GM13976 (cell line): ENCODE data around the gene NFATC2IP.

Experiments
- DNase-seq: peaks from one replicate; pipeline ENCODE4 v3.0.0; 2012; ENCODE audit warnings: low spot score
- CTCF ChIP-seq: IDR thresholded peaks from 2 replicates; pipeline ENCODE4 v1.5.1; 2012; ENCODE audit warnings: borderline replicate concordance, mild to moderate bottlenecking; ENCODE audit not compliant: insufficient read depth; ENCODE audit errors: extremely low read depth, missing control alignments, control extremely low read depth
- in situ Hi-C: fragments of 300-500 bp; cut with MboI; formaldehyde crosslinking; loops from one replicate; pipeline ENCODE4 v1.12.0; 2022; ENCODE audit warnings: low sequenced_read_pairs, mixed read lengths, inconsistent platforms; ENCODE audit not compliant: unreplicated experiment

Gene NFATC2IP

DNA sequence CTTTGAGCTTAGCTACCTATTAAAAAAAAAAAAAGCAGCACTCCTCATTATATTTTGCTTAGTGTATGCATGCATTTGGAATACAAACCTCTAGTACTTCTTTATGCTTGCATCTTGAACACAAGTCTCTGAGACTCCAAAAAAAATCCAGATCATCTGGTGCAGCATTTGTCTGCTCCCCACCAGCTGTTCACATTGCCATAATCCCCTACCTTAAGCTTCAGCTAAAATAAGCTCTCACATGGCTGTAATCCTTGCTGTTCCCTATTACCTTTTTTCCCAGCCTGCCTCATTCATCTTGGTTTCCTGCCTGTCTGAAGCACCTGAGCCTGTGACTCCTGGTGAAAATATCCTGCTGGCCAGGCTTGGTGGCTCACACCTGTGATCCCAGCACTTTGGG is 7.5 kb upstream of the NFATC2IP start:
- TF ChIP-seq CTCF, result no peak
- in situ Hi-C loops, result loop anchor here (10.0 kb wide), 1 partner anchor 68 kb away; the partner anchor contains the start of gene ATP2A1
- no peak for DNase-seq

GRCh38 chr16:28946681-28947080 is 4.1 kb upstream of the NFATC2IP start:
- in situ Hi-C loops, result loop anchor here (10.0 kb wide), 1 partner anchor 72 kb away; the partner anchor contains the start of gene ATP2A1
- no peak for TF ChIP-seq CTCF
- no peak for DNase-seq

DNA sequence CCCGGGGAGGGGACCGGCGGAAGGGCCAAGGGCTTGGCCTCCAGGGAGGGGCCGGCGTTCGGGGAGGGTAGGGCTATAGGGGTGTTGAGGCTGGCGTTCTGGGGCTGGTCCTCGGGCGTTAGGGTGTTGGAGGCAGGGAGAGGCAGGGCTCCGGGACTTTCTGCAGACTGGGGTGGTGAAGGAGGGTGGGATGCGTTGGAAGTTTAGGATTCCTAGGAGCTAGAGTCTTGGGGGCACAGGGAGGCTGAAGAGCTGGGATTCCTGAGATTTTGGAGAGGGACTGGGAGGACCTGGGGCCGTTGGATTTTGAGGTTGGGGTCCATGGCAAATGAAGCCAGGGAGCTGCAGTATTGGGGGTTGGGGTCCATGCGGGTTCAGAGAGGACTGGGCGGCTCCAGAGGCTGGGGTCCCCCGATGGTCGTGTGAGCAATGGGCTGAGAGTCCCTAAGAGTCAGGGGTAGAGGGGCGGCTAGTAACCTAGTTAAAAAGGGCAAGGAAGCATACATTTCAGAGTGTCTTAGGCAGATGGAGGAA is 740 bp downstream of the NFATC2IP start:
- in situ Hi-C loops, result no loop called here
- no peak for DNase-seq

GRCh38 chr16:28958216-28958615 is 7.5 kb downstream of the NFATC2IP start:
- in situ Hi-C loops, result no loop called here
- TF ChIP-seq CTCF, result no peak
- no peak for DNase-seq

More for the DNA sequence above, 740 bp downstream of the NFATC2IP start:
- TF ChIP-seq CTCF, result no peak

DNA sequence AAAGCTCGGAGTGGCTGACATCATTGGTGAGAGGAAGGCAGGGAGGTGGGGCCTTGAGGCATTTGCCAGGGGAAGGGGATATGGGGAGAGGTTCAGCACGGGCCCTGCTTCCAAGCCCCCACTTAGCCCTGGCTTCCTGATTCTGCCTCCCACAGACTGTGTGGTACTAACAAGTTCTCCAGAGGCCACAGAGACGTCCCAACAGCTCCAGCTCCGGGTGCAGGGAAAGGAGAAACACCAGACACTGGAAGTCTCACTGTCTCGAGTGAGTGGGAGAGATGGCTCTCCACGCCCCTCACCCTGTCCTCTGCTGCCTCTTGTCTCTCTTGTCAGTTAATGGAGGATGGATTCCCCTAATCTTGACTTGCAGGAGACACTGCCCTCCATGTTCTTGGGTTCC is 8.1 kb downstream of the NFATC2IP start:
- in situ Hi-C loops, result no loop called here
- TF ChIP-seq CTCF, result no peak
- DNase-seq, result no peak

DNA sequence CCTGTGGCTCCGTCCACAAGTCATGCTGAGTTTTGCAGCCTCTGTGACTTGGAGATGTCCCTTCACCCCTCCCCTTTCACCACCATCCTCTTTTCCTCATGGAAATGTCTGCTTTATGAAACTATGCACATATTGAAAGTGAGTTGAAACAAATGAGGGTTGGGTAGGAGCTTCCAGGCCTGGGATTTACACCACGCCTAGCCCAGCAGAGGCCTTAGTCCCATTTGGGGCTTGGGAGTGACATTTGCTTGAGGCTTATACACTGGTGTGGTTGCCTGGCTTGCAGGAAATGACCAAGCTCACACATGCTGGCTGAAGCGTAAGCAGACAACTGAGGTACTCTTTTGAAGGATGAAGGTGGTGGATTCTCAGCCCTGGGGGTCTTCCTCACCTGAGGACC is 13.3 kb downstream of the NFATC2IP start:
- no peak for DNase-seq
- in situ Hi-C loops, result no loop called here
- no peak for TF ChIP-seq CTCF
